Fibroblast of mammary gland (primary cell): ENCODE measurements around the gene SLCO4A1.
A peak's percentile ranks its signal among the peaks of the same experiment; 100 is the strongest.

Source experiments
- DNase-seq: peaks from one replicate; pipeline ENCODE4 v3.0.0-alpha.2; 2010; ENCODE audit warnings: low read depth
- H3K4me3 ChIP-seq: 2 replicates; pipeline ENCODE4 v1.5.1; 2011; ENCODE audit warnings: low read depth, mild to moderate bottlenecking, low read length, moderate library complexity; ENCODE audit not compliant: control insufficient read depth
- TF ChIP-seq, protein P1 (sequence below): conservative IDR thresholded peaks from 2 replicates; pipeline ENCODE4 v1.5.1; 2011; ENCODE audit warnings: low read depth, low read length, inconsistent platforms; ENCODE audit not compliant: control insufficient read depth, insufficient read depth

The SLCO4A1 gene, protein sequence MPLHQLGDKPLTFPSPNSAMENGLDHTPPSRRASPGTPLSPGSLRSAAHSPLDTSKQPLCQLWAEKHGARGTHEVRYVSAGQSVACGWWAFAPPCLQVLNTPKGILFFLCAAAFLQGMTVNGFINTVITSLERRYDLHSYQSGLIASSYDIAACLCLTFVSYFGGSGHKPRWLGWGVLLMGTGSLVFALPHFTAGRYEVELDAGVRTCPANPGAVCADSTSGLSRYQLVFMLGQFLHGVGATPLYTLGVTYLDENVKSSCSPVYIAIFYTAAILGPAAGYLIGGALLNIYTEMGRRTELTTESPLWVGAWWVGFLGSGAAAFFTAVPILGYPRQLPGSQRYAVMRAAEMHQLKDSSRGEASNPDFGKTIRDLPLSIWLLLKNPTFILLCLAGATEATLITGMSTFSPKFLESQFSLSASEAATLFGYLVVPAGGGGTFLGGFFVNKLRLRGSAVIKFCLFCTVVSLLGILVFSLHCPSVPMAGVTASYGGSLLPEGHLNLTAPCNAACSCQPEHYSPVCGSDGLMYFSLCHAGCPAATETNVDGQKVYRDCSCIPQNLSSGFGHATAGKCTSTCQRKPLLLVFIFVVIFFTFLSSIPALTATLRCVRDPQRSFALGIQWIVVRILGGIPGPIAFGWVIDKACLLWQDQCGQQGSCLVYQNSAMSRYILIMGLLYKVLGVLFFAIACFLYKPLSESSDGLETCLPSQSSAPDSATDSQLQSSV

DNA sequence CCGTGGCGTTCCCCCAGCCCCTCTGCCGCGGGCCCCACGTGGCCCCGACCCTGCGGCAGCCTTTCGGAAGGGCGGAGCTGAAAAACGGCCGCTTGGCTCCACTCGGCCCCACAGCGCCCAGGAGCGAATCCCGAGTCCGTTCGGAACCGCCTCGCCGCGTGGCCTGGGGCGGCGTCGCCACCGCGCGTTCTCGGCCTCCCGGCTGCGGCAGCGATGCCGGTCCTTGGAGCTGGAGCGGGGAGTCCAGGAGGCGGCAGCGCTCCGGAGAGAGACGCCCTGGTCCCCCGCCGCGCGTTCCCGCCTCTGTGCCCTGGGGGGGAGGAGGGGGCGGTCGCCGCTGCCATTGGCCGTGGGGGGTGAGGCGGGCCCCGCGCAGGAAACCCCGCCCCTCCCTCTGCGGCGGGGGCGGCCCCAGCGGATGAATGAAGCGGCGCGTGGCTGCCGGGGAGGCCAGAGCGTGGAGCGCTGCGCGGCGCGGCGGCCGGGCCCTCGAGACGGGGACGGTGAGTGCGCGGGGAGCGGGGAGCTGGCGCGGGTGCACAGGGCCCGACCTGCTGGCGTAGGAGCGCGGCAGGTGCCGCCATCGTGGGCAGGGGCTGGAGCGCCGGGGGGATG is at the start of gene SLCO4A1:
TSS of gene SLCO4A1 (plus strand) at position 453 of the 615 bp plus-strand sequence. CDS start 13,952 bp downstream, outside the sequence.
- peak within 1 kb of the TSS; percentile 27 for H3K4me3 ChIP-seq

DNA sequence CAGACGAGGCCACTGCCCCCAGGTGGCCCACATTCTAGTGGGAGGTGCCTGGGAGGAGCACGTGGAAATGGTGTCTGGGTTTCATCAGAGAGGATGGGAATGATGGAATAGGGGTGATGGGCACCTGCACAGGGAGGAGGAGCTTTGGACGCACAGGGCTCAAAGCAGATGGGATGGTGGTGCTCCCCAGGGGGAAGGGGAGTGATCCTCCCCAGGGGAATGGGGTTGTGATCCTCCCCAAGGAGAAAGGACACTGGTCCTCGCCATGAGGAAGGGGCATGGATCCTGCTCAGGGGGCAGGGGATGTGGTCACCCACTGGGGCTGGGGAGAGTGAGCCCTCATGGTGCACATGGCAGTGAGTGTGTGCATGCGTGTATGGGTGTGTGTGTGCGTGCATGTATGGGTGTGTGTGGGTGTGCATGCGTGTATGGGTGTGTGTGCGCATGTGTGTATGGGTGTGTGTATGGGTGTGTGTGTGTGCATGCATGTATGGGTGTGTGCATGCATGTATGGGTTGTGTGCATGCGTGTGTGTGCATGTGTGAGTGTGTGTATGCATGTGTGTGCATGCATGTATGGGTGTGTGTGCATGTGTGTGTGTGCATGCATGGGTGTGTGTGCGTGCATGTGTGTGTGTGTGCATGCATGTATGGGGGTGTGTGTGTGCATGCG is 49.7 kb upstream of the SLCO4A1 start:
- no peak for DNase-seq
- TF ChIP-seq, protein P1, sequence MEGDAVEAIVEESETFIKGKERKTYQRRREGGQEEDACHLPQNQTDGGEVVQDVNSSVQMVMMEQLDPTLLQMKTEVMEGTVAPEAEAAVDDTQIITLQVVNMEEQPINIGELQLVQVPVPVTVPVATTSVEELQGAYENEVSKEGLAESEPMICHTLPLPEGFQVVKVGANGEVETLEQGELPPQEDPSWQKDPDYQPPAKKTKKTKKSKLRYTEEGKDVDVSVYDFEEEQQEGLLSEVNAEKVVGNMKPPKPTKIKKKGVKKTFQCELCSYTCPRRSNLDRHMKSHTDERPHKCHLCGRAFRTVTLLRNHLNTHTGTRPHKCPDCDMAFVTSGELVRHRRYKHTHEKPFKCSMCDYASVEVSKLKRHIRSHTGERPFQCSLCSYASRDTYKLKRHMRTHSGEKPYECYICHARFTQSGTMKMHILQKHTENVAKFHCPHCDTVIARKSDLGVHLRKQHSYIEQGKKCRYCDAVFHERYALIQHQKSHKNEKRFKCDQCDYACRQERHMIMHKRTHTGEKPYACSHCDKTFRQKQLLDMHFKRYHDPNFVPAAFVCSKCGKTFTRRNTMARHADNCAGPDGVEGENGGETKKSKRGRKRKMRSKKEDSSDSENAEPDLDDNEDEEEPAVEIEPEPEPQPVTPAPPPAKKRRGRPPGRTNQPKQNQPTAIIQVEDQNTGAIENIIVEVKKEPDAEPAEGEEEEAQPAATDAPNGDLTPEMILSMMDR, result no peak
- H3K4me3 ChIP-seq, result no peak overlapping the region

More for the DNA sequence above, at the start of gene SLCO4A1:
- TF ChIP-seq, protein P1, result no peak
- peak; percentile 35 for DNase-seq

DNA sequence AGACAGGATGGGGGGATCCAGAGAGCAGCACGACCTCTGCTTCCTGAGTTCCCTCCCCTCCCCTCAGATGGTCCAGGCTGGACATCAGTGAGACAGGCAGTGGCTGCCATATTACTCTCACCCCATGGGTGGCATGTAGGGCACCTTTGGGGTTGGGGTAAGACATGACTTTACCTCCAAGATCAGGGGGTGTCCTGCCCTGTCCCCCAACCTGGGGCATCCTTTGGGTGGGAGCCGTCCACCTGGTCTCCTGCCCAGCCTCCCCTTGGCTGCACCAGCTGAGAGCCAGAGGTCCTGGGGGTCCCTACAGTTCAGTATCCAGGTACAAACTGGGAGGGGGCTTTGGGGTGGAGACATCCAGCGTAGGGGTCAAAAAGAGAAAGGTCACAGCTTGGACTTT is 48.7 kb upstream of the SLCO4A1 start:
- TF ChIP-seq, protein P1, result no peak
- no peak overlapping the region for H3K4me3 ChIP-seq
- no peak for DNase-seq

DNA sequence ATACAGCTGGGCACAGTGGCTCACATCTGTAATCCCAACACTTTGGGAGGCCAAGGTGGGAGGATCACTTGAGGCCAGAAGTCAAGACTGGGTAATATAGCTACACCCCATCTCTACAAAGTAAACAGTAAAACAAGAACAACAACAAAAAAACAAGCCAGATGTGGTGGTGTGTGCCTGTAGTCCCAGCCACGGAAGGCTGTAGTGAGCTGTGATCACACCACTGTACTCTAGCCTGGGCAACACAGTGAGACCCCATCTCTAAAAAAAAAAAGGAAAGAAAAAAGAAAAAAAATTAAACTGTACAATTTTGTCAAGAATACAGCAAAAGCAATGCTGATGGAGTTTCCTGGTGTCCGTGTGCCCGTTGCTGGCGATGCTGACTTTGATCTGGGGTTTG is 47.2 kb upstream of the SLCO4A1 start:
- TF ChIP-seq, protein P1, result no peak
- no peak overlapping the region for H3K4me3 ChIP-seq
- DNase-seq, result no peak

DNA sequence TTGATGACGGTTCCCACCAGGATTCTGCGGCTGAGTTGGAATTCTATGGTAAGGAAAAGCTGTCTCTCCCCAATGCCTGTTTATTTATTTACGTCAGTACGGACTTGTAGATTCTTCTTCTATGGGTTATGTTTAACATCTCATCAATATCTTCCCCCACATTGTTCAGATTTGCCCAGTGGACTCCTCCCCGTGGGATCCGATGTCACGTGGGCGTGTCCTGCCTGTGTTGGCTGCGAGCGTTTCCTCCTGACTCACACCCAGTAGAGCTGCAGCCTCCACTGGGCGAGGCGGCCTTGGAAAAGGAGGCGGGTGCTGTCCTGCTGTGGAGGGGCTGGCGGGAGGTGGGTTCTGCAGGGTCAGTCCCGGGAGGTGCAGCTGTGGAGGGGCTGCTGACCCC is 46.8 kb upstream of the SLCO4A1 start:
- H3K4me3 ChIP-seq, result no peak overlapping the region
- peak; percentile 72 for DNase-seq
- TF ChIP-seq, protein P1, result no peak

DNA sequence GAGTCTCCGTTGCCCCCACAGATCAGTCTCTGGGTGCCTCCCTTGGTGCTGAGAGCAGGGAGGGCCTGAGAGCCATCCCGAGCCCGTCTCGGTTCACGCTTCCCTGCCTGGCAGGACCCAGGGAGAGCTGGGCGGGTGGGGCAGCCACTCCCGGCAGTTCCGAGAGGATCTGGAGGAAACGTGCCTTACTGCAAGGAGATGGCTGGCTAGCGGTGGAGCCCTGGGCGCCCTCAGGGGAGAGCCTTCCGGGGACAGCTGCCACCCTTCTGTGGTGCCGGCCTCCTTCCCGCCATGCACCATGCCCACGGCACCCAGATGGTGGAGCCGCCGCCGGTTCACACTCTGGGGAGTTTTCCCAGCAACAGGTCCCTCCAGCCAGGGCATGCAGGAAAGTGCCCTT is 45.8 kb upstream of the SLCO4A1 start:
- TF ChIP-seq, protein P1, result no peak
- H3K4me3 ChIP-seq, result no peak overlapping the region

More for the DNA sequence above, 45.8 kb upstream of the SLCO4A1 start:
- no peak for DNase-seq
